Neural progenitor cell (in vitro differentiated cells): ENCODE measurements around the gene TSHZ2. TPM values are rescaled to one million over a fixed set of nuclear protein-coding genes. Genes with fewer than 3 reads are reported as not detected.
"Not testable (repeated sequence)": the region's sequence is repeated elsewhere in the genome, so short reads cannot be mapped to it uniquely, and the experiment has no call there.

Source experiments
- DNase-seq: peaks from one replicate; pipeline ENCODE4 v3.0.0-alpha.2; 2016; ENCODE audit warnings: low spot score
- H2AFZ ChIP-seq: fragments of 200-600 bp; sonication (generic); replicated peaks from 2 replicates; pipeline ENCODE4 v1.6.1; 2016; ENCODE audit warnings: antibody characterized with exemption
- H3F3A ChIP-seq: fragments of 200-600 bp; sonication (generic); 2 replicates; pipeline ENCODE4 v1.6.1; 2016; ENCODE audit warnings: antibody characterized with exemption, low read depth
- H3K27ac ChIP-seq: fragments of 200-600 bp; sonication (generic); 2 replicates; pipeline ENCODE4 v1.5.1; 2016; ENCODE audit warnings: mild to moderate bottlenecking
- H3K27me3 ChIP-seq: fragments of 200-600 bp; sonication (generic); 2 replicates; pipeline ENCODE4 v1.6.1; 2016; ENCODE audit warnings: mild to moderate bottlenecking, moderate library complexity
- H3K36me3 ChIP-seq: fragments of 200-600 bp; sonication (generic); 2 replicates; pipeline ENCODE4 v1.5.1; 2016
- H3K4me1 ChIP-seq: fragments of 200-600 bp; sonication (generic); 2 replicates; pipeline ENCODE4 v1.6.1; 2016; ENCODE audit warnings: mixed run types
- H3K4me2 ChIP-seq: fragments of 200-600 bp; sonication (generic); 2 replicates; pipeline ENCODE4 v1.6.1; 2016
- H3K4me3 ChIP-seq: fragments of 200-600 bp; sonication (generic); 2 replicates; pipeline ENCODE4 v1.5.1; 2016
- H3K79me2 ChIP-seq: fragments of 200-600 bp; sonication (generic); 2 replicates; pipeline ENCODE4 v1.6.1; 2016; ENCODE audit warnings: low read depth
- H3K9ac ChIP-seq: fragments of 200-600 bp; sonication (generic); 2 replicates; pipeline ENCODE4 v1.6.1; 2016
- H3K9me3 ChIP-seq: fragments of 200-600 bp; sonication (generic); 2 replicates; pipeline ENCODE4 v1.5.1; 2016; ENCODE audit warnings: low read depth
- H4K20me1 ChIP-seq: fragments of 200-600 bp; sonication (generic); 2 replicates; pipeline ENCODE4 v1.6.1; 2016; ENCODE audit warnings: low read depth
- H3K27ac Mint-ChIP-seq: 3 replicates; pipeline ENCODE4 v1.8.0; 2021; ENCODE audit warnings: mixed read lengths
- H3K27me3 Mint-ChIP-seq: 2 replicates; pipeline ENCODE4 v1.8.0; 2022; ENCODE audit warnings: low read depth, mild to moderate bottlenecking, inconsistent platforms, moderate library complexity, mixed read lengths; ENCODE audit not compliant: insufficient read depth
- H3K36me3 Mint-ChIP-seq: 3 replicates; pipeline ENCODE4 v1.8.0; 2021; ENCODE audit warnings: mixed read lengths
- H3K4me1 Mint-ChIP-seq: 3 replicates; pipeline ENCODE4 v1.8.0; 2021; ENCODE audit warnings: mixed read lengths
- H3K4me3 Mint-ChIP-seq: 3 replicates; pipeline ENCODE4 v1.8.0; 2021; ENCODE audit warnings: mild to moderate bottlenecking, moderate library complexity, mixed read lengths
- H3K9me3 Mint-ChIP-seq: 3 replicates; pipeline ENCODE4 v1.8.0; 2020; ENCODE audit warnings: mixed read lengths
- CTCF ChIP-seq: fragments of 200-600 bp; sonication (generic); IDR thresholded peaks from 2 replicates; pipeline ENCODE4 v1.5.1; 2017; ENCODE audit warnings: antibody characterized with exemption, mild to moderate bottlenecking
- EZH2 ChIP-seq: fragments of 200-600 bp; sonication (generic); IDR thresholded peaks from 2 replicates; pipeline ENCODE4 v1.6.1; 2017; ENCODE audit warnings: antibody characterized with exemption, mild to moderate bottlenecking, moderate library complexity
- EZH2phosphoT487 ChIP-seq: fragments of 200-600 bp; sonication (generic); IDR thresholded peaks from 2 replicates; pipeline ENCODE4 v1.6.1; 2017; ENCODE audit warnings: antibody characterized with exemption
- total RNA-seq: library from RNA; depleted of rRNA; stranded (reverse); fragments of >200 nt; gene quantifications from 2 replicates; pipeline ENCODE4 v1.2.3, GENCODE V29; 2015; ENCODE audit warnings: low replicate concordance

The TSHZ2 gene
- total RNA-seq, 1 donor from 2014 or later, result 1.8 TPM

GRCh38 chr20:52963131-52963530, 9.0 kb upstream of the TSHZ2 start:
- Mint-ChIP-seq H3K27ac (no peak overlapping the region), H3K36me3 (no peaks in the 10 kb centered on the region), H3K4me3 (no peak overlapping the region), H3K27me3 (peaks cover 4% of the 10 kb centered on the region), H3K9me3 (no peaks in the 10 kb centered on the region), H3K4me1 (peaks cover 6% of the 10 kb centered on the region)
- no peak for DNase-seq
- H3K27me3 ChIP-seq, result no peaks in the 10 kb centered on the region
- H3K4me3 ChIP-seq, result no peak overlapping the region
- H4K20me1 ChIP-seq, result no peaks in the 10 kb centered on the region
- no peak overlapping the region for H3K27ac ChIP-seq
- H3K4me2 ChIP-seq, result no peak overlapping the region
- no peaks in the 10 kb centered on the region for H3K79me2 ChIP-seq
- H3F3A ChIP-seq, result no peaks in the 10 kb centered on the region
- no peaks in the 10 kb centered on the region for H3K4me1 ChIP-seq
- H3K9me3 ChIP-seq, result no peaks in the 10 kb centered on the region
- no peak for TF ChIP-seq EZH2phosphoT487
- no peak for TF ChIP-seq EZH2
- TF ChIP-seq CTCF, result no peak
- no peaks in the 10 kb centered on the region for H3K36me3 ChIP-seq
- no peak overlapping the region for H2AFZ ChIP-seq
- no peak overlapping the region for H3K9ac ChIP-seq

GRCh38 chr20:52964131-52964530, 8.0 kb upstream of the TSHZ2 start:
- Mint-ChIP-seq H3K4me1 (peaks cover 3% of the 10 kb centered on the region), H3K36me3 (no peaks in the 10 kb centered on the region), H3K27me3 (peaks cover 6% of the 10 kb centered on the region), H3K9me3 (no peaks in the 10 kb centered on the region), H3K4me3 (no peak overlapping the region), H3K27ac (no peak overlapping the region)
- Histone ChIP-seq H3K27ac (no peak overlapping the region), H3K4me1 (no peaks in the 10 kb centered on the region), H3K4me3 (no peak overlapping the region), H3K9ac (no peak overlapping the region), H4K20me1 (no peaks in the 10 kb centered on the region), H3K27me3 (no peaks in the 10 kb centered on the region), H3K79me2 (no peaks in the 10 kb centered on the region), H3K9me3 (no peaks in the 10 kb centered on the region), H3F3A (no peaks in the 10 kb centered on the region), H3K4me2 (no peak overlapping the region), H3K36me3 (no peaks in the 10 kb centered on the region), H2AFZ (no peak overlapping the region)
- DNase-seq, result no peak
- TF ChIP-seq EZH2phosphoT487 (no peak), CTCF (no peak), EZH2 (no peak)

GRCh38 chr20:52965380-52965779, 6.8 kb upstream of the TSHZ2 start:
- Mint-ChIP-seq H3K4me3 (no peak overlapping the region), H3K4me1 (no peaks in the 10 kb centered on the region), H3K36me3 (no peaks in the 10 kb centered on the region), H3K9me3 (no peaks in the 10 kb centered on the region), H3K27ac (no peak overlapping the region), H3K27me3 (peaks cover 6% of the 10 kb centered on the region)
- no peaks in the 10 kb centered on the region for H4K20me1 ChIP-seq
- H3K9ac ChIP-seq, result no peak overlapping the region
- no peak overlapping the region for H3K27ac ChIP-seq
- H3K79me2 ChIP-seq, result no peaks in the 10 kb centered on the region
- no peak overlapping the region for H3K4me3 ChIP-seq
- H3K4me2 ChIP-seq, result no peak overlapping the region
- no peaks in the 10 kb centered on the region for H3K36me3 ChIP-seq
- H2AFZ ChIP-seq, result no peak overlapping the region
- H3F3A ChIP-seq, result no peaks in the 10 kb centered on the region
- no peak for DNase-seq
- H3K27me3 ChIP-seq, result no peaks in the 10 kb centered on the region
- no peak for TF ChIP-seq EZH2phosphoT487
- no peak for TF ChIP-seq CTCF
- no peak for TF ChIP-seq EZH2
- no peaks in the 10 kb centered on the region for H3K9me3 ChIP-seq
- no peaks in the 10 kb centered on the region for H3K4me1 ChIP-seq

GRCh38 chr20:52965819-52966218, 6.3 kb upstream of the TSHZ2 start:
- Histone ChIP-seq H2AFZ (no peak overlapping the region), H4K20me1 (no peaks in the 10 kb centered on the region), H3K4me1 (no peaks in the 10 kb centered on the region), H3K9me3 (no peaks in the 10 kb centered on the region), H3F3A (no peaks in the 10 kb centered on the region), H3K4me2 (no peak overlapping the region), H3K79me2 (no peaks in the 10 kb centered on the region), H3K27me3 (no peaks in the 10 kb centered on the region), H3K4me3 (no peak overlapping the region), H3K36me3 (no peaks in the 10 kb centered on the region), H3K27ac (no peak overlapping the region), H3K9ac (no peak overlapping the region)
- H3K4me1 Mint-ChIP-seq, result no peaks in the 10 kb centered on the region
- peaks cover 6% of the 10 kb centered on the region for H3K27me3 Mint-ChIP-seq
- no peak for TF ChIP-seq EZH2phosphoT487
- TF ChIP-seq EZH2, result no peak
- no peak for TF ChIP-seq CTCF
- DNase-seq, result no peak
- H3K4me3 Mint-ChIP-seq, result no peak overlapping the region
- H3K27ac Mint-ChIP-seq, result no peak overlapping the region
- H3K9me3 Mint-ChIP-seq, result no peaks in the 10 kb centered on the region
- no peaks in the 10 kb centered on the region for H3K36me3 Mint-ChIP-seq

GRCh38 chr20:52966543-52966942, 5.6 kb upstream of the TSHZ2 start:
- not testable (repeated sequence) for H3K27me3 Mint-ChIP-seq, H3K9me3 ChIP-seq, H3K4me3 Mint-ChIP-seq, H3K9me3 Mint-ChIP-seq, H3K4me3 ChIP-seq, H3K27ac Mint-ChIP-seq, H3K36me3 ChIP-seq, H3F3A ChIP-seq, H3K4me1 ChIP-seq, H3K36me3 Mint-ChIP-seq, H3K9ac ChIP-seq, H3K79me2 ChIP-seq, DNase-seq, H2AFZ ChIP-seq, H4K20me1 ChIP-seq, H3K27ac ChIP-seq, H3K4me2 ChIP-seq, H3K27me3 ChIP-seq, H3K4me1 Mint-ChIP-seq
